Gastroesophageal sphincter (tissue), 4 donors: ENCODE results near the gene INHBA. TPM values are rescaled to one million over a fixed set of nuclear protein-coding genes. Genes with fewer than 3 reads are reported as not detected.

Experiments used
- ATAC-seq: fragments of 150-250 bp; one replicate; pipeline ENCODE4 v1.9.1; 2016; ENCODE audit warnings: mild to moderate bottlenecking, moderate library complexity
- H3K27ac ChIP-seq, 4 donors: fragments of 200-600 bp; sonication (generic) in 3 of 4; 1 replicate in 3 of 4; 2 replicates in 1 of 4; pipeline ENCODE4 v1.5.1; 2016 to 2019
- H3K27me3 ChIP-seq: fragments of 200-600 bp; sonication (generic); one replicate; pipeline ENCODE4 v1.5.1; 2019
- H3K36me3 ChIP-seq, 2 donors: fragments of 200-600 bp; sonication (generic); one replicate each; pipeline ENCODE4 v1.5.1; 2019; ENCODE audit warnings: control low read depth in 1 of 2
- H3K4me1 ChIP-seq, 3 donors: fragments of 200-600 bp; sonication (generic); 1 replicate in 2 of 3; 2 replicates in 1 of 3; pipeline ENCODE4 v1.5.1; 2016 to 2019; ENCODE audit warnings: control low read depth in 2 of 3
- H3K4me3 ChIP-seq, 2 donors: fragments of 200-600 bp; sonication (generic); one replicate each; pipeline ENCODE4 v1.5.1; 2019; ENCODE audit warnings: mild to moderate bottlenecking in 1 of 2, moderate library complexity in 1 of 2
- H3K9me3 ChIP-seq, 3 donors: fragments of 200-600 bp; sonication (generic); one replicate each; pipeline ENCODE4 v1.5.1; 2017 to 2019; ENCODE audit warnings: control low read depth in 2 of 3
- EP300 ChIP-seq: sonication (generic); formaldehyde crosslinking; IDR thresholded peaks from one replicate; pipeline ENCODE4 v1.6.1; 2017; ENCODE audit warnings: antibody characterized with exemption, mild to moderate bottlenecking
- POLR2A ChIP-seq, 2 donors: fragments of 450-650 bp; IDR thresholded peaks; one replicate each; pipeline ENCODE4 v1.6.1; 2017; ENCODE audit warnings: antibody characterized with exemption in 2 of 2, mild to moderate bottlenecking in 2 of 2, moderate library complexity in 1 of 2
- POLR2AphosphoS5 ChIP-seq: sonication (generic); formaldehyde crosslinking; IDR thresholded peaks from one replicate; pipeline ENCODE4 v1.6.1; 2017; ENCODE audit warnings: antibody characterized with exemption
- WGBS, 2 donors: methylation state at CpG; one replicate each; pipeline ENCODE4 v1.1.5; 2018; ENCODE audit warnings: low coverage in 1 of 2; 5-methylcytosine and 5-hydroxymethylcytosine counted together
- total RNA-seq, 4 donors: library from RNA; depleted of rRNA; stranded (reverse); fragments of >200 nt; gene quantifications; one replicate each; pipeline ENCODE4 v1.1.0, GENCODE V29; 2016
- TF ChIP-seq, protein P1 (sequence below), 4 experiments: fragments of 200-600 bp in 2 of 4; fragments of 450-650 bp in 2 of 4; sonication (generic) in 1 of 4; IDR thresholded peaks; one replicate each; pipeline ENCODE4 v1.5.1; 2017 to 2019; ENCODE audit warnings: antibody characterized with exemption in 4 of 4, mild to moderate bottlenecking in 2 of 4, moderate library complexity in 2 of 4

INHBA gene
- total RNA-seq, 4 donors from 2014 or later, result 16.7 to 49.2 (median 44.5) TPM

DNA sequence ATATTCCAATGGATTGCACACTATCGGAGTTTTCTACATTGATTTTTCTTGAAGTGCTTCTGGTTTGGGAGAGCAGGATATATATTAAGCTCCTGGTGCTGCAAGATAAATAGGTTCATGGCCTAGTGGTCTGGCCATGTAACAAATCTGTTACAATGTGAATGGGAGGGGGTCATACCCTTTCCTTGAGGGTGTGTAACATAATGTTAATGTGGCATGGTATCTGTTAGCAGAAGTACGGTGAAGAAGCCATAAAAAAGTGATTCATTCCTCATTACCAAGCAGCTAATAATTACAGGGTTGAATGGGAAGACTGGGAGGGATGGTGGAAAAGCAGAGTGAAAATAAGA lies 61.2 kb downstream of the INHBA start:
- TF ChIP-seq EP300 (no peak), POLR2AphosphoS5 (no peak), POLR2A (IDR thresholded peaks at IDR 0.05) (no peak)
- TF ChIP-seq, protein P1, sequence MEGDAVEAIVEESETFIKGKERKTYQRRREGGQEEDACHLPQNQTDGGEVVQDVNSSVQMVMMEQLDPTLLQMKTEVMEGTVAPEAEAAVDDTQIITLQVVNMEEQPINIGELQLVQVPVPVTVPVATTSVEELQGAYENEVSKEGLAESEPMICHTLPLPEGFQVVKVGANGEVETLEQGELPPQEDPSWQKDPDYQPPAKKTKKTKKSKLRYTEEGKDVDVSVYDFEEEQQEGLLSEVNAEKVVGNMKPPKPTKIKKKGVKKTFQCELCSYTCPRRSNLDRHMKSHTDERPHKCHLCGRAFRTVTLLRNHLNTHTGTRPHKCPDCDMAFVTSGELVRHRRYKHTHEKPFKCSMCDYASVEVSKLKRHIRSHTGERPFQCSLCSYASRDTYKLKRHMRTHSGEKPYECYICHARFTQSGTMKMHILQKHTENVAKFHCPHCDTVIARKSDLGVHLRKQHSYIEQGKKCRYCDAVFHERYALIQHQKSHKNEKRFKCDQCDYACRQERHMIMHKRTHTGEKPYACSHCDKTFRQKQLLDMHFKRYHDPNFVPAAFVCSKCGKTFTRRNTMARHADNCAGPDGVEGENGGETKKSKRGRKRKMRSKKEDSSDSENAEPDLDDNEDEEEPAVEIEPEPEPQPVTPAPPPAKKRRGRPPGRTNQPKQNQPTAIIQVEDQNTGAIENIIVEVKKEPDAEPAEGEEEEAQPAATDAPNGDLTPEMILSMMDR (IDR thresholded peaks at IDR 0.05), result no peak
- H3K27ac ChIP-seq, result no peak overlapping the region
- H3K36me3 ChIP-seq, result no peaks in the 10 kb centered on the region
- no peak for ATAC-seq
- H3K4me1 ChIP-seq, result no peaks in the 10 kb centered on the region
- no peak overlapping the region for H3K4me3 ChIP-seq
- no peaks in the 10 kb centered on the region for H3K9me3 ChIP-seq
- WGBS, 2 donors, result 100% methylated on average over 2 of the region's 2 CpGs
- no peaks in the 10 kb centered on the region for H3K27me3 ChIP-seq

DNA sequence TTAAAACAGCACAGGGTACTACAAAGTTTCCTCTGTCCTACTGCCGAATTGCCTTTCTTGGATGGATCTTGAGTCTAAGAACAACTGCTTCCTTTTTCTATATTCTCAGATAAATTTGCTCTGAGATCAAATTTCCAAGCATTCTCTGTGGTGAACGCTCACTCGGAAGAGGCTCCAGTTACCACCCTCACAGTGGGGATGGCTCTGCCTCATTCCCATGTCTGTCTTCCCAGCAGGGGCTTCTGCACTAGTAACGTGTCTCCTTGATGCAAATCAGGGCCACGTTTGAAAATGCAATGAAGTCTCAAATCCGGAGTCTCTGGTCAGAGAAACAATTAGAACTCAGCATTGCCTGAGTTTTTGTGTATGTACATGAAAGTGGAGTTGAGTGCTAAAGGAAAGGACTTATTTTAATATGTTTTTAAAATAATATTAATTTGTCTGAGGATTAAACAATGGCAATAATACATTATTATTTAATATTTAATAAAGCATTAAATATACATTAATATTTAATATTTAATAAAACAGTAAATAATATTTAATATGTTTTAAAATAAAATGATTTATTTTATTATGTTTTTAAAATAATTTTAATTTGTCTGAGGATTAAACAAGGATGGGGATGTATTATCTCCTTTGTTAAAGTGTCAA lies 61.8 kb downstream of the INHBA start:
- 75 to 80% methylated on average over 6 of the region's 6 CpGs for WGBS, 2 donors
- Histone ChIP-seq H3K9me3 (no peaks in the 10 kb centered on the region), H3K4me1 (no peaks in the 10 kb centered on the region), H3K27me3 (no peaks in the 10 kb centered on the region), H3K4me3 (no peak overlapping the region), H3K36me3 (no peaks in the 10 kb centered on the region), H3K27ac (no peak overlapping the region)
- no peak for TF ChIP-seq POLR2AphosphoS5
- TF ChIP-seq POLR2A (IDR thresholded peaks at IDR 0.05), result no peak
- no peak for ATAC-seq

DNA sequence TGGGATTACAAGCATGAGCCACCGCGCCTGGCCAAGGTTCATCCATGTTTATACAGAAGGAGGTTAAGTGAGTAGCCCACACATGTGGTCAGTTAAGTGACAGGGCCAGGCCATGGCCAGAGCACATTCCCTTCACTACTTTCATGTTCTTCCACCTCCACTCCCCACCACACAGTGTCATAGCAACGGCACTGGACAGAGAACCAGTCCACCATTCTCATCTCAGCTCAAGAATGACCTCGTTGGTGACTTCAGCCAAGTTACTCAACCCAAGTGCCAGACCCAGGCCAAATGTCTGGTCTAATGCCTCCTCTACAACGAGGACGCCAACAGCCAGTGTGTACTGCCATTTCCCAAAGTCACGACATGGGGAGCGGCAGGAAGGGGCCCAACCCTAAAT lies 62.4 kb downstream of the INHBA start:
- no peaks in the 10 kb centered on the region for H3K9me3 ChIP-seq
- H3K4me3 ChIP-seq, result no peak overlapping the region
- TF ChIP-seq POLR2A (IDR thresholded peaks at IDR 0.05) (no peak), POLR2AphosphoS5 (no peak), EP300 (no peak)
- TF ChIP-seq, protein P1 (IDR thresholded peaks at IDR 0.05), result no peak
- H3K27ac ChIP-seq, result no peak overlapping the region
- H3K27me3 ChIP-seq, result no peaks in the 10 kb centered on the region
- no peaks in the 10 kb centered on the region for H3K36me3 ChIP-seq
- 95 to 100% methylated on average over 1 to 7 of the region's 8 CpGs for WGBS, 2 donors
- ATAC-seq, result no peak
- H3K4me1 ChIP-seq, result no peaks in the 10 kb centered on the region

DNA sequence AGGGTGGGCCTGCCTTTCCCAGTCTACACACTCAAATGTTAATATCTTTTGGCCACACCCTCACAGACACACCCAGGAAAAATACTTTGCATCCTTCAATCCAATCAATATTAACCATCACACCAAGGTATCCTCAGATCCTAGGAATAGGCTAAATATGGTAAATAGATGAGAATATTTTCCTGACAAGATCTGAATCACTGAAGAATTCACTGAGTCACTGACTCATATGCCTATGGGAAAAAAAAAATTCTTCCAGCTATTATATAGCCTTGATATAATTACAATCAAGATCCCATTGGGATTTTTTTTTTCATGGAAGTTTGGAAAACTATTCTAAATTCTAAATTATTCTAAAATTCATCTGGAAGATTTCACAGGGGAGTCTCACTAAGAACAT lies 65.8 kb downstream of the INHBA start:
- Histone ChIP-seq H3K4me3 (no peak overlapping the region), H3K27me3 (no peaks in the 10 kb centered on the region), H3K4me1 (no peaks in the 10 kb centered on the region), H3K27ac (no peak overlapping the region), H3K36me3 (no peaks in the 10 kb centered on the region), H3K9me3 (no peaks in the 10 kb centered on the region)
- ATAC-seq, result no peak
- TF ChIP-seq POLR2AphosphoS5 (no peak), POLR2A (IDR thresholded peaks at IDR 0.05) (no peak), EP300 (no peak)
- TF ChIP-seq, protein P1 (IDR thresholded peaks at IDR 0.05), result no peak
